Peyer's patch (tissue), 4 donors: Measurements from ENCODE around the gene WDFY4. TPM values are rescaled to one million over a fixed set of nuclear protein-coding genes. Genes with fewer than 3 reads are reported as not detected.

Experiments
- DNase-seq, 3 donors: peaks; one replicate each; pipeline ENCODE4 v3.0.0-alpha.2; 2017 to 2019
- H3K27ac ChIP-seq, 4 donors: fragments of 200-600 bp; sonication (generic); one replicate each; pipeline ENCODE4 v1.5.1; 2016 to 2019
- H3K27me3 ChIP-seq, 2 donors: fragments of 200-600 bp; sonication (generic); one replicate each; pipeline ENCODE4 v1.5.1; 2019
- H3K36me3 ChIP-seq, 3 donors: fragments of 200-600 bp; sonication (generic); one replicate each; pipeline ENCODE4 v1.5.1; 2016 to 2019
- H3K4me1 ChIP-seq, 4 donors: fragments of 200-600 bp; sonication (generic); one replicate each; pipeline ENCODE4 v1.5.1; 2016 to 2019
- H3K4me3 ChIP-seq, 4 donors: fragments of 200-600 bp; sonication (generic); 1 replicate in 3 of 4; 2 replicates in 1 of 4; pipeline ENCODE4 v1.5.1; 2016 to 2019; ENCODE audit warnings: mild to moderate bottlenecking in 1 of 4
- H3K9me3 ChIP-seq, 4 donors: fragments of 200-600 bp; sonication (generic); one replicate each; pipeline ENCODE4 v1.5.1; 2016 to 2019; ENCODE audit warnings: mild to moderate bottlenecking in 1 of 4
- POLR2A ChIP-seq, 2 donors: fragments of 450-650 bp; IDR thresholded peaks; one replicate each; pipeline ENCODE4 v1.5.1; 2017; ENCODE audit warnings: antibody characterized with exemption in 2 of 2, mild to moderate bottlenecking in 2 of 2, moderate library complexity in 2 of 2
- total RNA-seq, 4 donors: library from RNA; depleted of rRNA; stranded (reverse); fragments of >200 nt; gene quantifications; one replicate each; pipeline ENCODE4 v1.1.0, GENCODE V29; 2016
- TF ChIP-seq, protein P1 (sequence below), 6 experiments: fragments of 450-650 bp in 4 of 6; fragments of 200-600 bp in 2 of 6; sonication (generic) in 1 of 6; IDR thresholded peaks; one replicate each; pipeline ENCODE4 v1.5.1; 2017 to 2019; ENCODE audit warnings: antibody characterized with exemption in 6 of 6, mild to moderate bottlenecking in 3 of 6, moderate library complexity in 1 of 6

Gene WDFY4
- total RNA-seq, 4 donors from 2014 or later: 0.53 to 102 (median 4.6) TPM

DNA sequence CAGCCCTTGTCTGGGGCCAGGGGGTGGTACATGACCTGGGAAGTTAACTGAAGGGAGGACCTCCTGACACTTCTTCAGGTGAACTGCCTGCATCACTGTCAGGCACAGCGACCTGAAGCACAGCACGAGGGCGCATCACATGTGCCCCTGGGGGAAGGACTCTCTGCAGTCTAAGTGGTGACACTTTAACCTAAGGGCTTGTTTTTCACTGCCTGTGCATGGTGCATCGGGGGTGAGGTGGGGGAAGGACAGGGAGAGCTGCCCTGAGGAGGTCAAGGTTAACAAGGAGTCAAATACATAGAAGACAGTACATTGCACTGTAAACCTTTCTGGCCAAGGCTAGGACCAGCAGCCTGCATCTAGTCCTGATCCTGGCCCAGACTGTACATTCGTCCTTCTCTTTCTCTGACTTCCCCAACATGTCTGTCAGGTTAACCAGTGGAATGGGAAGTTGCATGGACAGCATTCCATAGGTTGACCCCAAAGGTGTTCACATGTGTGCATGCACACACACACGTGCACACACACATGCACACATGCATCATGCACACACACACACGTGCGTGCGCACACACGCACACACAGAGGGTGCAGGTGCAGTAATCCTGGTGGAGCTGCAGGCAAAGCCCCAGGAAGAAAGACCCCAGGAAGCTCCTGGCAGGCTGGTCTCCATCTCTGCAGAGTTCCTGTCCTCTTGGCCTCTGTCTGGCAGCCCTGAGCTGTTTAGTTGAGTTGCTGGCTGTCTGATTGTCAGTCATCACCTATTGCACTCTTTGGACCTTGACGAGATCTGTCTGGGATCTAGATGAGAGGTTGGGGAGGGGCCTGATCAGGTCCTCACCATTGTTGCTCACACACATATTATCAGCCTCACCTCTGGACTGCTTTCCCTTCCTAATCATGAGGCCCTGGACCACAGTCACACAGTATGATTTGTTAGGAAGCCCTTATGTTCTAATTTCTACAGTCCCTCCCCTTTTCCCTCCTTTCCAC, 37.8 kb downstream of the WDFY4 start:
- H3K4me1 ChIP-seq: no peaks in the 10 kb centered on the region
- TF ChIP-seq POLR2A (IDR thresholded peaks at IDR 0.05): no peak
- TF ChIP-seq, protein P1, sequence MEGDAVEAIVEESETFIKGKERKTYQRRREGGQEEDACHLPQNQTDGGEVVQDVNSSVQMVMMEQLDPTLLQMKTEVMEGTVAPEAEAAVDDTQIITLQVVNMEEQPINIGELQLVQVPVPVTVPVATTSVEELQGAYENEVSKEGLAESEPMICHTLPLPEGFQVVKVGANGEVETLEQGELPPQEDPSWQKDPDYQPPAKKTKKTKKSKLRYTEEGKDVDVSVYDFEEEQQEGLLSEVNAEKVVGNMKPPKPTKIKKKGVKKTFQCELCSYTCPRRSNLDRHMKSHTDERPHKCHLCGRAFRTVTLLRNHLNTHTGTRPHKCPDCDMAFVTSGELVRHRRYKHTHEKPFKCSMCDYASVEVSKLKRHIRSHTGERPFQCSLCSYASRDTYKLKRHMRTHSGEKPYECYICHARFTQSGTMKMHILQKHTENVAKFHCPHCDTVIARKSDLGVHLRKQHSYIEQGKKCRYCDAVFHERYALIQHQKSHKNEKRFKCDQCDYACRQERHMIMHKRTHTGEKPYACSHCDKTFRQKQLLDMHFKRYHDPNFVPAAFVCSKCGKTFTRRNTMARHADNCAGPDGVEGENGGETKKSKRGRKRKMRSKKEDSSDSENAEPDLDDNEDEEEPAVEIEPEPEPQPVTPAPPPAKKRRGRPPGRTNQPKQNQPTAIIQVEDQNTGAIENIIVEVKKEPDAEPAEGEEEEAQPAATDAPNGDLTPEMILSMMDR (IDR thresholded peaks at IDR 0.05): no peak
- H3K27ac ChIP-seq: no peak overlapping the region
- no peaks in the 10 kb centered on the region for H3K36me3 ChIP-seq
- no peak for DNase-seq
- H3K27me3 ChIP-seq: no peaks in the 10 kb centered on the region
- no peak overlapping the region for H3K4me3 ChIP-seq
- no peaks in the 10 kb centered on the region for H3K9me3 ChIP-seq

DNA sequence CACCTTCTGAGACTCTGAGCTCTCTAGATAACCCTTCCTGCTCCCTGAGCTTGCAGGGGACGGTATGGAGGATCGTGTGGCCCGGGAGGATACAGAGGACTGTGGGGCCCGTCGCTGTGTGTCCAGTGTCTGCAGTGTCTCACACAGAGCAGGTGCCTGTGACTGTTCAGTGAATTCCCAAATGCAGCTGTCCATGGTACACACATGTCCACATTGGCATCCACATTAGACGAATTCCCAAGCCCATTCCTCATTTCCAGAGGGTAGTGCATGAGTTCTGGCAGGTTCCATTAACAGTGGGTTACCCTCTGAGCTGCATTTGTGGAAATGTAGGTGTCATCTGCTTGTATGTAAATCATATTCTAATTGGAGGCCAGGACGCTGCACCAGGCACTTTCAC, 39.5 kb downstream of the WDFY4 start:
- no peaks in the 10 kb centered on the region for H3K36me3 ChIP-seq
- no peak overlapping the region for H3K4me3 ChIP-seq
- no peak for DNase-seq
- no peaks in the 10 kb centered on the region for H3K4me1 ChIP-seq
- no peaks in the 10 kb centered on the region for H3K9me3 ChIP-seq
- H3K27me3 ChIP-seq: no peaks in the 10 kb centered on the region
- TF ChIP-seq POLR2A (IDR thresholded peaks at IDR 0.05): no peak
- no peak overlapping the region for H3K27ac ChIP-seq

DNA sequence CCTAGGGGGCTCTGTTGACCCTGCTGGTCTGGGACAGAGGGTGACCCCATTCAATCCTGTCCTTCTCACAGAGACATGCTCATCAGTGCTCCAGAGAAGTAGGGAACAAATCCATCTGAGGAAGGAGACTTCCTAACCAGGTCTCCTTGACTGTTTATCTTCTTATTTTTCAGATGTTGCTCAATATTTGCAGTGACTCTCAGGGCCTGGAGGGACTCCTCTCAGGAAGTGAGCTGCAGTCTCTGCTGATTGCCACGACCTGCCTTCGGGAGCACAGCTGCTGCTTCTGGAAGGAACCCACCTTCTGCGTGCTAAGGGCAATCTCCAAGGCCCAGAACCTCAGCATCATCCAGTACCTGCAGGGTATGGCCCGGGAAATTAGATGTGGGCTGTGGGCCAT, 41.0 kb downstream of the WDFY4 start:
- H3K4me3 ChIP-seq: no peak overlapping the region
- no peaks in the 10 kb centered on the region for H3K27me3 ChIP-seq
- H3K9me3 ChIP-seq: no peaks in the 10 kb centered on the region
- H3K4me1 ChIP-seq: no peaks in the 10 kb centered on the region
- DNase-seq: no peak
- TF ChIP-seq POLR2A (IDR thresholded peaks at IDR 0.05): no peak
- TF ChIP-seq, protein P1 (IDR thresholded peaks at IDR 0.05): no peak
- no peak overlapping the region for H3K27ac ChIP-seq
- H3K36me3 ChIP-seq: no peaks in the 10 kb centered on the region

- no peak for TF ChIP-seq POLR2A (IDR thresholded peaks at IDR 0.05)
- TF ChIP-seq, protein P1 (IDR thresholded peaks at IDR 0.05): no peak
- DNase-seq: no peak
- no peaks in the 10 kb centered on the region for H3K27me3 ChIP-seq
- no peak overlapping the region for H3K4me3 ChIP-seq
- no peaks in the 10 kb centered on the region for H3K36me3 ChIP-seq
- no peak overlapping the region for H3K27ac ChIP-seq
- no peaks in the 10 kb centered on the region for H3K4me1 ChIP-seq
- H3K9me3 ChIP-seq: no peaks in the 10 kb centered on the region
These were observed 43.2 kb downstream of the WDFY4 start for GRCh38 chr10:48727866-48728265.

DNA sequence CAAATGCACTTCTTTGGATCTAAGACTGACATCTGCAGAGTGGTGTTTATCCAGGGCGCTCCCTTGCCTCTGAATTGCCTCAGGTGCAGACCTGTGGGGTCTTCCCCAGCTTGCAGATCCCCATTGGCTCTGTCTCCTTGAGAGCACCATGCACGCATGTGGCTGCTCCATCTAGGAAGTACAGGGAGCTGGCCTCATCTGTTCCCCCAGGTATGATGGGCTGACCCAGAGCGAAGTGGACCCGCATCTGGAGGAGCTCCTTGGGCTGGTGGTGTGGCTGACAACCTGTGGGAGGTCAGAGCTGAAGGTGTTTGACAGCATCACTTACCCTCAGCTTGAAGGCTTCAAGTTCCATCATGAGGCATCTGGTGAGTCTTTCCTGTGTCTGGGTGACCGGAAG, 44.5 kb downstream of the WDFY4 start:
- H3K36me3 ChIP-seq: no peaks in the 10 kb centered on the region
- H3K9me3 ChIP-seq: no peaks in the 10 kb centered on the region
- TF ChIP-seq, protein P1 (IDR thresholded peaks at IDR 0.05): no peak
- no peak for TF ChIP-seq POLR2A (IDR thresholded peaks at IDR 0.05)
- H3K4me1 ChIP-seq: no peaks in the 10 kb centered on the region
- no peaks in the 10 kb centered on the region for H3K27me3 ChIP-seq
- no peak overlapping the region for H3K4me3 ChIP-seq
- no peak overlapping the region for H3K27ac ChIP-seq
- no peak for DNase-seq

GRCh38 chr10:48729941-48730457, 45.3 kb downstream of the WDFY4 start:
- Histone ChIP-seq H3K27ac (no peak overlapping the region), H3K36me3 (no peaks in the 10 kb centered on the region), H3K27me3 (no peaks in the 10 kb centered on the region), H3K4me1 (no peaks in the 10 kb centered on the region), H3K4me3 (no peak overlapping the region), H3K9me3 (no peaks in the 10 kb centered on the region)
- DNase-seq: no peak
- no peak for TF ChIP-seq POLR2A (IDR thresholded peaks at IDR 0.05)
- TF ChIP-seq, protein P1 (IDR thresholded peaks at IDR 0.05): no peak
